B cell (primary cell): ENCODE measurements around the gene MPC2. TPM values are rescaled to one million over a fixed set of nuclear protein-coding genes. Genes with fewer than 3 reads are reported as not detected.

ENCODE experiments used
- ATAC-seq: fragments of 200-7000 bp; cut with Tn5 transposase; one replicate; pipeline ENCODE4 v1.10.0; 2021; ENCODE audit warnings: low read depth, mild to moderate bottlenecking, moderate number of reproducible peaks, moderate library complexity
- CTCF ChIA-PET: fragments of 350-600 bp; sonication (Branson Sonifier 250); formaldehyde crosslinking; loops from one replicate; lab custom pipeline; 2021; ENCODE audit warnings: antibody characterized with exemption, inconsistent platforms; lab: Charles Lee
- POLR2A ChIA-PET: fragments of 350-600 bp; sonication (Branson Sonifier 250); formaldehyde crosslinking; loops from one replicate; lab custom pipeline; 2021; ENCODE audit warnings: antibody characterized with exemption; lab: Charles Lee
- DNase-seq: peaks from one replicate; pipeline ENCODE4 v3.0.0; 2013
- H2AFZ ChIP-seq: 2 replicates; pipeline ENCODE4 v1.6.1; 2012; ENCODE audit warnings: mild to moderate bottlenecking, low read depth, low read length; ENCODE audit not compliant: insufficient read depth, poor library complexity, severe bottlenecking
- H3K27ac ChIP-seq, 2 donors: 1 replicate in 1 of 2; 2 replicates in 1 of 2; pipeline ENCODE4 v1.5.1; 2012 to 2013; ENCODE audit warnings: low read length in 2 of 2, mild to moderate bottlenecking in 2 of 2, moderate library complexity in 1 of 2
- H3K27me3 ChIP-seq, 4 experiments: fragments of 200-600 bp in 1 of 4; sonication (generic) in 1 of 4; replicated peaks in 1 of 4; 1 replicate in 2 of 4; 2 replicates in 2 of 4; pipeline versions ENCODE4 v1.6.1 to v1.7.0; 2013 to 2016; ENCODE audit warnings: low read length in 3 of 4, mild to moderate bottlenecking in 2 of 4, mixed read lengths in 1 of 4, moderate library complexity in 1 of 4; ENCODE audit not compliant: insufficient read depth in 4 of 4, control insufficient read depth in 3 of 4; ENCODE audit errors: control extremely low read depth in 1 of 4
- H3K36me3 ChIP-seq, 2 experiments: replicated peaks in 1 of 2; 1 replicate in 1 of 2; 2 replicates in 1 of 2; pipeline versions ENCODE4 v1.6.1 to v1.7.1; 2013; ENCODE audit warnings: low read length in 1 of 2; ENCODE audit not compliant: insufficient read depth in 2 of 2, control insufficient read depth in 1 of 2; ENCODE audit errors: control extremely low read depth in 1 of 2, extremely low read depth in 1 of 2
- H3K4me1 ChIP-seq, 2 donors: fragments of 200-600 bp in 1 of 2; sonication (generic) in 1 of 2; 1 replicate in 1 of 2; 2 replicates in 1 of 2; pipeline versions ENCODE4 v1.5.1 to v1.6.1; 2013 to 2017; ENCODE audit warnings: low read length in 2 of 2; ENCODE audit not compliant: control insufficient read depth in 2 of 2, insufficient read depth in 2 of 2
- H3K4me2 ChIP-seq: replicated peaks from 2 replicates; pipeline ENCODE3; 2012; ENCODE audit warnings: mild to moderate bottlenecking, low read depth, low read length; ENCODE audit not compliant: poor library complexity, severe bottlenecking
- H3K4me3 ChIP-seq, 5 experiments: fragments of 200-600 bp in 1 of 5; sonication (generic) in 1 of 5; 1 replicate in 3 of 5; 2 replicates in 2 of 5; pipeline versions ENCODE4 v1.5.1 to v1.7.0; 2011 to 2016; ENCODE audit warnings: low read length in 4 of 5, mild to moderate bottlenecking in 4 of 5, low read depth in 2 of 5, control low read depth in 1 of 5, moderate library complexity in 1 of 5; ENCODE audit not compliant: insufficient read depth in 1 of 5; ENCODE audit errors: control extremely low read depth in 1 of 5, extremely low read depth in 1 of 5
- H3K79me2 ChIP-seq: fragments of 200-600 bp; sonication (generic); one replicate; pipeline ENCODE4 v1.6.0; 2016; ENCODE audit warnings: low read length; ENCODE audit not compliant: control insufficient read depth, insufficient read depth
- H3K9ac ChIP-seq: fragments of 200-600 bp; sonication (generic); 2 replicates; pipeline ENCODE4 v1.6.1; 2017; ENCODE audit warnings: mild to moderate bottlenecking, low read length, moderate library complexity
- H3K9me3 ChIP-seq, 3 donors: one replicate each; pipeline versions ENCODE4 v1.6.1 to v1.7.1; 2013; ENCODE audit warnings: low read length in 2 of 3; ENCODE audit not compliant: control insufficient read depth in 2 of 3, insufficient read depth in 1 of 3; ENCODE audit errors: control extremely low read depth in 1 of 3
- H4K20me1 ChIP-seq: 2 replicates; pipeline ENCODE4 v1.6.0; 2012; ENCODE audit warnings: mild to moderate bottlenecking, low read length; ENCODE audit not compliant: insufficient read depth, control insufficient read depth, poor library complexity, severe bottlenecking
- H3K27ac Mint-ChIP-seq: one replicate; pipeline ENCODE4 v1.8.0; 2021; ENCODE audit warnings: mixed read lengths
- H3K27me3 Mint-ChIP-seq: one replicate; pipeline ENCODE4 v1.8.0; 2021; ENCODE audit warnings: mixed read lengths
- H3K4me1 Mint-ChIP-seq: one replicate; pipeline ENCODE4 v1.8.0; 2021; ENCODE audit warnings: mixed read lengths
- H3K4me3 Mint-ChIP-seq: one replicate; pipeline ENCODE4 v1.8.0; 2021; ENCODE audit warnings: mixed read lengths
- H3K9me3 Mint-ChIP-seq: one replicate; pipeline ENCODE4 v1.8.0; 2022; ENCODE audit warnings: mixed read lengths; ENCODE audit not compliant: insufficient read depth
- EZH2 ChIP-seq: IDR thresholded peaks from 2 replicates; pipeline ENCODE4 v1.6.1; 2012; ENCODE audit warnings: borderline replicate concordance, low read depth, mild to moderate bottlenecking, moderate library complexity, low read length; ENCODE audit not compliant: insufficient read depth, poor library complexity, severe bottlenecking
- WGBS: methylation state at CpG from one replicate; pipeline ENCODE4 v1.1.5; 2013; ENCODE audit warnings: missing lambda C conversion rate; ENCODE audit not compliant: insufficient coverage; 5-methylcytosine and 5-hydroxymethylcytosine counted together
- intact Hi-C: fragments of 100-400 bp; cut with micrococcal nuclease; formaldehyde crosslinking; loops from one replicate; pipeline ENCODE4 v1.10.0; 2022
- polyA plus RNA-seq: library from polyadenylated mRNA; depleted of rRNA; stranded (reverse); fragments of >200 nt; gene quantifications from 2 replicates; pipeline ENCODE4 v1.2.3, GENCODE V29; 2012
- total RNA-seq, 2 donors: library from RNA; stranded (reverse); fragments of 120-200 nt in 1 of 2; gene quantifications; 1 replicate in 1 of 2; 2 replicates in 1 of 2; pipeline versions ENCODE4 v1.2.3 to v1.2.4, GENCODE V29; 2013 to 2022
- TF ChIP-seq, protein P1 (sequence below): fragments of 200-600 bp; IDR thresholded peaks from one replicate; pipeline ENCODE4 v1.8.0; 2022; ENCODE audit warnings: antibody characterized with exemption, mild to moderate bottlenecking

MPC2 gene
- total and polyA plus RNA-seq, 2 donors (not counting 1 experiment from before 2014, with no cell fraction given) = 16.4 to 17.5 TPM

DNA sequence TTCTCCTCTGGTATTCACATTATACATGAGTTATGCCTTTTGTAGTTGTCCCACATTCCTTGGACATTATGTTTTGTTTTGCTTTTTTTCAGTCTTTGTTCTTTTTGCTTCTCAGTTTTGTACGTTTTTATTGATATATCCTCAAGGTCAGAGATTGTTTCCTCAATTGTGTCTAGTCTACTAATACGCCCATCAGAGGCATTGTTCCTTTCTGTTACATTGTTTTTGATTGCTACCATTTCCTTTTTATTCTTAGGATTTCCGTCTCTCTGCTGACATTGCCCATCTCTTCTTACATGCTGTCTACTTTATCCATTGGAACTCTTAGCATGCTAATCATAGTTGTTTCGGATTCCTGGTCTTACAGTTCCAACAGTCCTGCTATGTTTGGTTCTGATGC is 27.8 kb upstream of the MPC2 start:
- Histone ChIP-seq H3K4me3 (no peak overlapping the region), H2AFZ (no peak overlapping the region), H3K27ac (no peak overlapping the region), H4K20me1 (no peaks in the 10 kb centered on the region), H3K36me3 (peaks cover 5 to 12% of the 10 kb centered on the region in 2 experiments), H3K79me2 (peaks cover 29% of the 10 kb centered on the region), H3K27me3 (no peaks in the 10 kb centered on the region), H3K9ac (no peak overlapping the region), H3K4me1 (no peaks in the 10 kb centered on the region), H3K9me3 (no peaks in the 10 kb centered on the region), H3K4me2 (no peak overlapping the region)
- no peak overlapping the region for H3K4me3 Mint-ChIP-seq
- intact Hi-C loops = no loop called here
- no peaks in the 10 kb centered on the region for H3K9me3 Mint-ChIP-seq
- no peak for ATAC-seq
- H3K27ac Mint-ChIP-seq = no peak overlapping the region
- ChIA-PET POLR2A (no interaction called here), CTCF (no interaction called here)
- TF ChIP-seq, protein P1, sequence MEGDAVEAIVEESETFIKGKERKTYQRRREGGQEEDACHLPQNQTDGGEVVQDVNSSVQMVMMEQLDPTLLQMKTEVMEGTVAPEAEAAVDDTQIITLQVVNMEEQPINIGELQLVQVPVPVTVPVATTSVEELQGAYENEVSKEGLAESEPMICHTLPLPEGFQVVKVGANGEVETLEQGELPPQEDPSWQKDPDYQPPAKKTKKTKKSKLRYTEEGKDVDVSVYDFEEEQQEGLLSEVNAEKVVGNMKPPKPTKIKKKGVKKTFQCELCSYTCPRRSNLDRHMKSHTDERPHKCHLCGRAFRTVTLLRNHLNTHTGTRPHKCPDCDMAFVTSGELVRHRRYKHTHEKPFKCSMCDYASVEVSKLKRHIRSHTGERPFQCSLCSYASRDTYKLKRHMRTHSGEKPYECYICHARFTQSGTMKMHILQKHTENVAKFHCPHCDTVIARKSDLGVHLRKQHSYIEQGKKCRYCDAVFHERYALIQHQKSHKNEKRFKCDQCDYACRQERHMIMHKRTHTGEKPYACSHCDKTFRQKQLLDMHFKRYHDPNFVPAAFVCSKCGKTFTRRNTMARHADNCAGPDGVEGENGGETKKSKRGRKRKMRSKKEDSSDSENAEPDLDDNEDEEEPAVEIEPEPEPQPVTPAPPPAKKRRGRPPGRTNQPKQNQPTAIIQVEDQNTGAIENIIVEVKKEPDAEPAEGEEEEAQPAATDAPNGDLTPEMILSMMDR = no peak
- no peak for TF ChIP-seq EZH2
- no peaks in the 10 kb centered on the region for H3K4me1 Mint-ChIP-seq
- no peak for DNase-seq
- H3K27me3 Mint-ChIP-seq = no peaks in the 10 kb centered on the region
- no CpG with 5 or more reads among the region's 4 CpGs for WGBS

DNA sequence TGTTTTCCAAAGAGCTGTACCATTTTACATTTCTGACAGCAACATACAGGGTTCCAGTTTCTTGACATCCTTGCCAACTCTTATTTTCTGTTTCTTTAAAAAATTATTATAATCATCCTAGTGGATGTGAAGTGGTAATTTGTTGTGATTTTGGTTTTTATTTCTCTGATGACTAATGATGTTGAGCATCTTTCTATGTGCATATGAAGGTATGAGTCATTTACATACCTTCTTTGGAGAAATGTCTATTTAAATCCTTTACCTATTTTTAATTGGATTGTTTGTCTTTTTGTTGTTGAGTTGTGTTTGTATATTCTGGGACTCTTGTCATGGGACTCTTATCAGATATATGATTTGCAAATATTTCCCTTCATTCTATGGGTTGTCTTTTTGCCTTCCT is 20.8 kb upstream of the MPC2 start:
- Histone ChIP-seq H3K27me3 (no peaks in the 10 kb centered on the region), H3K9me3 (no peaks in the 10 kb centered on the region), H3K27ac (no peak overlapping the region), H2AFZ (no peak overlapping the region), H3K4me2 (no peak overlapping the region), H3K4me3 (no peak overlapping the region), H3K4me1 (no peaks in the 10 kb centered on the region), H4K20me1 (peaks cover 11% of the 10 kb centered on the region), H3K9ac (no peak overlapping the region), H3K79me2 (peaks cover 47% of the 10 kb centered on the region), H3K36me3 (peaks cover 0 to 19% of the 10 kb centered on the region in 2 experiments)
- Mint-ChIP-seq H3K4me3 (no peak overlapping the region), H3K27me3 (no peaks in the 10 kb centered on the region), H3K27ac (no peak overlapping the region), H3K4me1 (peaks cover 4% of the 10 kb centered on the region), H3K9me3 (no peaks in the 10 kb centered on the region)
- POLR2A ChIA-PET = no interaction called here
- TF ChIP-seq EZH2 = no peak
- TF ChIP-seq, protein P1 = no peak
- DNase-seq = no peak
- no peak for ATAC-seq
- intact Hi-C loops = no loop called here
- CTCF ChIA-PET = interaction anchor here (0.7 kb wide), 1 partner anchor 52 kb away, joined by 3 read pairs; no protein-coding TSS in a partner anchor
